Tibial nerve (tissue), 4 donors: ENCODE results near the gene TPGS1.

Experiments used
- CTCF ChIP-seq, 5 experiments: fragments of 200-600 bp in 3 of 5; fragments of 450-650 bp in 2 of 5; sonication (generic) in 3 of 5; IDR thresholded peaks; one replicate each; pipeline ENCODE4 v1.5.1; 2016 to 2019; ENCODE audit warnings: antibody characterized with exemption in 5 of 5, mild to moderate bottlenecking in 3 of 5, moderate library complexity in 2 of 5
- EP300 ChIP-seq, 2 donors: sonication (generic); formaldehyde crosslinking; IDR thresholded peaks; one replicate each; pipeline ENCODE4 v1.6.1; 2017; ENCODE audit warnings: antibody characterized with exemption in 2 of 2, mild to moderate bottlenecking in 1 of 2
- POLR2A ChIP-seq, 2 donors: fragments of 450-650 bp; IDR thresholded peaks; one replicate each; pipeline ENCODE4 v1.6.1; 2017; ENCODE audit warnings: antibody characterized with exemption in 2 of 2, mild to moderate bottlenecking in 2 of 2, moderate library complexity in 2 of 2

GRCh38 chr19:511101-511851 lies 4.0 kb downstream of the TPGS1 start:
- TF ChIP-seq POLR2A (IDR thresholded peaks at IDR 0.05) (no peak), CTCF (IDR thresholded peaks at IDR 0.05) (no peak), EP300 (IDR thresholded peaks at IDR 0.05) (no peak)
